Measurements from ENCODE around the gene GABARAPL1.

GRCh38 chr12:10174986-10175614 is 37.6 kb upstream of the GABARAPL1 start:
- no peak for TF ChIP-seq CTCF (conservative IDR thresholded peaks at IDR 0.05; ENCODE audit: low read length)
- TF ChIP-seq EZH2phosphoT487 (IDR thresholded peaks at IDR 0.05; ENCODE audit: borderline replicate concordance) = no peak

Data from Loucy (cell line).